Esophagus muscularis mucosa (tissue), 4 donors: ENCODE measurements around the gene C2CD4C.

Source experiments
- CTCF ChIP-seq, 3 experiments: fragments of 200-600 bp in 2 of 3; fragments of 450-650 bp in 1 of 3; sonication (generic) in 2 of 3; IDR thresholded peaks; one replicate each; pipeline ENCODE4 v1.5.1; 2017 to 2019; ENCODE audit warnings: antibody characterized with exemption in 3 of 3, mild to moderate bottlenecking in 2 of 3, moderate library complexity in 1 of 3
- EP300 ChIP-seq: sonication (generic); formaldehyde crosslinking; IDR thresholded peaks from one replicate; pipeline ENCODE4 v1.6.1; 2017; ENCODE audit warnings: antibody characterized with exemption
- POLR2A ChIP-seq: fragments of 450-650 bp; IDR thresholded peaks from one replicate; pipeline ENCODE4 v1.6.1; 2017; ENCODE audit warnings: antibody characterized with exemption, moderate library complexity, mild to moderate bottlenecking, low read depth

- TF ChIP-seq POLR2A (no peak), CTCF (IDR thresholded peaks at IDR 0.05) (no peak), EP300 (no peak)
Observed at GRCh38 chr19:423691-424466, 14.9 kb upstream of the C2CD4C start.
